ENCODE data around the gene KLHL2.
A peak's percentile ranks its signal among the peaks of the same experiment; 100 is the strongest.
"Not testable (repeated sequence)": the region's sequence is repeated elsewhere in the genome, so short reads cannot be mapped to it uniquely, and the experiment has no call there.

The KLHL2 gene

DNA sequence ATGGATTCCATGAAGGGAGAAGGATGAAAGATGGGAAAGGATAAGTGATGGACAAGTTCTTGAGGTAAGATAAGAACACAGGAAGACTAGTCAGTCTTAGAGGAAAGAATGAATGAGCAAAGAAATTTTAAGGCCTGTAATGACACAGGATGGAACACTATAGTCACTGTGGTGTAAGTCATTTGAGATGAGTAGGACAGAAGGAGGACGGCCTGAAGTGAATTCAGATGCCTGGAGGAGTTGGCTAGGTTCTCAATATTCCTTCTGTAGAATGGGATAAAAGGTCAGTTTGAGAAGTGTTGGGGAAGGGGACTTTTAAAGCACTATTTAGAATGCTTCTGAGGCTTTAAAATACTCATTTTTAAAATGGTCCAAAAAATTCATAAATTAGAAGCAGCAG is 124.0 kb downstream of the KLHL2 start:
- Histone ChIP-seq H4K8ac (ENCODE audit: low read depth, low read length) (no peak overlapping the region), H3K4ac (ENCODE audit: low read depth, low read length) (no peak overlapping the region), H3K79me2 (ENCODE audit: control insufficient read depth, insufficient read depth, low read length) (peaks cover 75% of the 10 kb centered on the region), H2BK15ac (replicated peaks; ENCODE audit: low read depth) (no peak overlapping the region), H2BK5ac (ENCODE audit: low read length) (no peak overlapping the region), H3K79me1 (ENCODE audit: low read length) (peaks cover 4% of the 10 kb centered on the region), H3K9ac (ENCODE audit: low read length) (peak overlapping the region; percentile 64), H3K23ac (ENCODE audit: low read length) (no peak overlapping the region), H3K4me1 (ENCODE audit: control insufficient read depth, low read depth, low read length) (peaks cover 1% of the 10 kb centered on the region), H2BK120ac (ENCODE audit: low read depth, low read length) (no peak overlapping the region), H3K18ac (ENCODE audit: low read length) (no peak overlapping the region), H3K4me3 (ENCODE audit: low read length) (peak overlapping the region; percentile 34), H3K36me3 (ENCODE audit: control insufficient read depth, insufficient read depth, low read length) (no peaks in the 10 kb centered on the region), H3K4me2 (ENCODE audit: low read length) (peak overlapping the region; percentile 64), H3K27ac (ENCODE audit: low read depth, low read length) (no peak overlapping the region), H3K56ac (ENCODE audit: low read length) (no peak overlapping the region), H4K5ac (ENCODE audit: low read length) (no peak overlapping the region), H3K27me3 (ENCODE audit: insufficient read depth, low read length, poor library complexity) (no peaks in the 10 kb centered on the region), H2AK5ac (ENCODE audit: low read length) (no peak overlapping the region)
- no peak for DNase-seq
- WGBS (ENCODE audit: extremely low coverage, insufficient coverage, low lambda C conversion rate) = no CpG with 5 or more reads among the region's 1 CpG

DNA sequence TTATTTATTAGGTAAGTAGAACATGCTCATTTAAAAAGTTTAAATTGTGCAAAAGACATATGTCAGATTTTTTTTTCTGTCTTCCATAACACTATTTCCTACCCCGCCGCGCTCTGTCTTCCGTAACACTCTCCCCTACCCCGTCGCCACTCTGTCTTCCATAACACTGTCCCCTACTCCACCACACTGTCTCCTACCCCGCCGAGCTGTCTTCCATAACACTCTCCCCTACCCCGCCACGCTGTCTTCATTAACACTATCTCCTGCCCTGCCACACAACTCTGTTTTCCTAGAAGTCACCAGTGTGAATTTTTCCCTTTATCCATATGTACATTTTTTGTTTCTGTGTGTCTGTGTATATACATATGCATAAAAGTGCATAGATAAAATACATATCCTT is 124.5 kb downstream of the KLHL2 start:
- H3K23ac ChIP-seq (ENCODE audit: low read length) = no peak overlapping the region
- H4K8ac ChIP-seq (ENCODE audit: low read depth, low read length) = no peak overlapping the region
- no peaks in the 10 kb centered on the region for H3K27me3 ChIP-seq (ENCODE audit: insufficient read depth, low read length, poor library complexity)
- H3K36me3 ChIP-seq (ENCODE audit: control insufficient read depth, insufficient read depth, low read length) = no peaks in the 10 kb centered on the region
- peak overlapping the region; percentile 48 for H3K4me2 ChIP-seq (ENCODE audit: low read length)
- no peak overlapping the region for H2BK15ac ChIP-seq (replicated peaks; ENCODE audit: low read depth)
- H3K79me2 ChIP-seq (ENCODE audit: control insufficient read depth, insufficient read depth, low read length) = peaks cover 79% of the 10 kb centered on the region
- H3K79me1 ChIP-seq (ENCODE audit: low read length) = peaks cover 6% of the 10 kb centered on the region
- H2AK5ac ChIP-seq (ENCODE audit: low read length) = no peak overlapping the region
- no peak overlapping the region for H3K4ac ChIP-seq (ENCODE audit: low read depth, low read length)
- no peak for DNase-seq
- no peak overlapping the region for H3K56ac ChIP-seq (ENCODE audit: low read length)
- H3K18ac ChIP-seq (ENCODE audit: low read length) = no peak overlapping the region
- peak overlapping the region; percentile 49 for H3K9ac ChIP-seq (ENCODE audit: low read length)
- H3K27ac ChIP-seq (ENCODE audit: low read depth, low read length) = no peak overlapping the region
- peaks cover 1% of the 10 kb centered on the region for H3K4me1 ChIP-seq (ENCODE audit: control insufficient read depth, low read depth, low read length)
- H2BK5ac ChIP-seq (ENCODE audit: low read length) = no peak overlapping the region
- WGBS (ENCODE audit: extremely low coverage, insufficient coverage, low lambda C conversion rate) = no CpG with 5 or more reads among the region's 10 CpGs
- peak overlapping the region; percentile 3 for H3K4me3 ChIP-seq (ENCODE audit: low read length)
- H4K5ac ChIP-seq (ENCODE audit: low read length) = no peak overlapping the region
- no peak overlapping the region for H2BK120ac ChIP-seq (ENCODE audit: low read depth, low read length)

DNA sequence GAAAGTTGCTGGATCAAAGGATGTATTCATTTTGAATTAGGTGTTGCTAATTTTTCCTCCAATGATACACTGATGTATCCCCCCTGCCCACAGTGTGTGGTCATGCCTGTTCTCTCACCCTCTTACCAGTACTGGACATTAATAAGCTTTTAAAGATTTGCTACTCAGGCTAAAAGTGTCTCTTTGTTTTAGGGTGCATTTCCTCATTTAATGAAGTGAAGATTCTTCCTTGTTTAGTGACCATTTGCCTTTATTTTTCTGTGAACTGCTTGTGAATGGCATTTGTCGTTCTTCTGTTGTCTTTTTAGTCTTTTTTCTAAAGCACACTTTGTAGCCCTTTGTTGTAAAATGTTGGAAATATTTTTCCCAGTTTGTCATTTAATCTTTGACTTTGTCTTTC is 125.1 kb downstream of the KLHL2 start:
- Histone ChIP-seq H3K18ac (ENCODE audit: low read length) (no peak overlapping the region), H2BK120ac (ENCODE audit: low read depth, low read length) (no peak overlapping the region), H3K36me3 (ENCODE audit: control insufficient read depth, insufficient read depth, low read length) (no peaks in the 10 kb centered on the region), H3K4ac (ENCODE audit: low read depth, low read length) (no peak overlapping the region), H3K79me1 (ENCODE audit: low read length) (peaks cover 6% of the 10 kb centered on the region), H4K8ac (ENCODE audit: low read depth, low read length) (no peak overlapping the region), H2AK5ac (ENCODE audit: low read length) (no peak overlapping the region), H2BK5ac (ENCODE audit: low read length) (no peak overlapping the region), H2BK15ac (replicated peaks; ENCODE audit: low read depth) (no peak overlapping the region), H3K4me2 (ENCODE audit: low read length) (peak overlapping the region; percentile 42), H3K27me3 (ENCODE audit: insufficient read depth, low read length, poor library complexity) (no peaks in the 10 kb centered on the region), H3K9ac (ENCODE audit: low read length) (peak overlapping the region; percentile 49), H3K4me1 (ENCODE audit: control insufficient read depth, low read depth, low read length) (peaks cover 1% of the 10 kb centered on the region), H3K56ac (ENCODE audit: low read length) (no peak overlapping the region), H4K5ac (ENCODE audit: low read length) (no peak overlapping the region), H3K79me2 (ENCODE audit: control insufficient read depth, insufficient read depth, low read length) (peaks cover 84% of the 10 kb centered on the region), H3K27ac (ENCODE audit: low read depth, low read length) (no peak overlapping the region), H3K4me3 (ENCODE audit: low read length) (no peak overlapping the region), H3K23ac (ENCODE audit: low read length) (no peak overlapping the region)
- DNase-seq = no peak
- WGBS (ENCODE audit: extremely low coverage, insufficient coverage, low lambda C conversion rate) = no CpG with 5 or more reads among the region's 1 CpG

DNA sequence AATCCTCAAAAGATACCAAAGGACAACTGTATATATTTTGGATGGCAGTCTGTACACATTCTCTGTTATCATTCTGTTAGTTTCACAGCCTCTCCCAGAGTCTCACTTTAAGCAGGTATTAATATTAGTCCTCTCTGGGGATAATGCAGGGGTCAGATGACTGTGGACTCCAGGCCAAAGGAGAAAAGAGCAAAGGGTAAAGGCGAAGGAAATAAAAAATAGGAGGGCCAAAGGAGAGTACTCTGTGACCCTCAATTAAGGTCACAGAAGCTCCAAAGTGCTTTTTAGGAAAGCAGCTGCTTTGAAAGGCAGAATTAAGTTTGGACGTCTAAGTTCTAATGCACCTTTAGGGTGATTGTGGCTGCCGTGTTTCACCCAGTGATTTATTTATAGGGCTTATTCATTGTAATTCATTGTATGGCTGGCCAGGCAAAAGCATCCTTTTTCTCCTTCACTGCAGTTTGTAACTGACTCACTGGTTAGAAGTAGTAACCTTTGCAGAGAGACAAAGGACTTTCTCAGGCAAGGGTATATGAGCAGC is 127.9 kb downstream of the KLHL2 start:
- Histone ChIP-seq H3K79me2 (ENCODE audit: control insufficient read depth, insufficient read depth, low read length) (peaks cover 57% of the 10 kb centered on the region), H2BK5ac (ENCODE audit: low read length) (no peak overlapping the region), H3K18ac (ENCODE audit: low read length) (no peak overlapping the region), H4K5ac (ENCODE audit: low read length) (no peak overlapping the region), H3K4ac (ENCODE audit: low read depth, low read length) (no peak overlapping the region), H3K9ac (ENCODE audit: low read length) (no peak overlapping the region), H4K8ac (ENCODE audit: low read depth, low read length) (no peak overlapping the region), H3K79me1 (ENCODE audit: low read length) (peaks cover 4% of the 10 kb centered on the region), H2AK5ac (ENCODE audit: low read length) (no peak overlapping the region), H3K23ac (ENCODE audit: low read length) (no peak overlapping the region), H3K36me3 (ENCODE audit: control insufficient read depth, insufficient read depth, low read length) (peaks cover 1% of the 10 kb centered on the region), H3K27ac (ENCODE audit: low read depth, low read length) (no peak overlapping the region), H2BK120ac (ENCODE audit: low read depth, low read length) (no peak overlapping the region), H2BK15ac (replicated peaks; ENCODE audit: low read depth) (no peak overlapping the region), H3K4me2 (ENCODE audit: low read length) (no peak overlapping the region), H3K4me1 (ENCODE audit: control insufficient read depth, low read depth, low read length) (peaks cover 1% of the 10 kb centered on the region), H3K56ac (ENCODE audit: low read length) (no peak overlapping the region), H3K27me3 (ENCODE audit: insufficient read depth, low read length, poor library complexity) (no peaks in the 10 kb centered on the region), H3K4me3 (ENCODE audit: low read length) (no peak overlapping the region)
- DNase-seq = no peak
- no CpG with 5 or more reads among the region's 3 CpGs for WGBS (ENCODE audit: extremely low coverage, insufficient coverage, low lambda C conversion rate)

DNA sequence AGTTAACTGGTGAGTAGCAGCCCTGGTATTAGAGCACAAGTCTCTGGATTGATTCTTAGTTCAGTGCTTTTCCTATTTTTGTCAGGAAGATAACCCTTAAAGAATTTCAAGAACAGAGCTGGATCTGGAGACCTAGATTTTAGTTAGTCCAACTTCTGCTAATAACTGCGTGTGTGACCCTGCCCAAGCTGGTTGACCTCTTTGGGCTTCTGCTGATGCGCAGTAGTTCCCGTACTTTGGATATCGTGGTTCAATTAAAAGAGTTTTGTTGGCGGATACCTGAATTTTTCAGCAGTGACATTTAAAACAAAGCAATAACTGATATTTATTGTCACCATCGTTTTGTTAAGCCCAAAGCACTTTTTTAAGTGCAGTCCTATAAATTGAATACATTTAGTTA is 129.4 kb downstream of the KLHL2 start:
- H3K4ac ChIP-seq (ENCODE audit: low read depth, low read length) = no peak overlapping the region
- H3K27me3 ChIP-seq (ENCODE audit: insufficient read depth, low read length, poor library complexity) = no peaks in the 10 kb centered on the region
- no peak overlapping the region for H3K4me3 ChIP-seq (ENCODE audit: low read length)
- no peak overlapping the region for H2BK15ac ChIP-seq (replicated peaks; ENCODE audit: low read depth)
- peaks cover 1% of the 10 kb centered on the region for H3K4me1 ChIP-seq (ENCODE audit: control insufficient read depth, low read depth, low read length)
- H4K8ac ChIP-seq (ENCODE audit: low read depth, low read length) = no peak overlapping the region
- H3K4me2 ChIP-seq (ENCODE audit: low read length) = no peak overlapping the region
- H3K27ac ChIP-seq (ENCODE audit: low read depth, low read length) = no peak overlapping the region
- no peak overlapping the region for H3K9ac ChIP-seq (ENCODE audit: low read length)
- H3K79me1 ChIP-seq (ENCODE audit: low read length) = peaks cover 4% of the 10 kb centered on the region
- H3K79me2 ChIP-seq (ENCODE audit: control insufficient read depth, insufficient read depth, low read length) = peaks cover 42% of the 10 kb centered on the region
- H2BK5ac ChIP-seq (ENCODE audit: low read length) = no peak overlapping the region
- no peak for DNase-seq
- H3K18ac ChIP-seq (ENCODE audit: low read length) = no peak overlapping the region
- no peak overlapping the region for H3K56ac ChIP-seq (ENCODE audit: low read length)
- H3K36me3 ChIP-seq (ENCODE audit: control insufficient read depth, insufficient read depth, low read length) = peaks cover 3% of the 10 kb centered on the region
- WGBS (ENCODE audit: extremely low coverage, insufficient coverage, low lambda C conversion rate) = no CpG with 5 or more reads among the region's 6 CpGs
- H2AK5ac ChIP-seq (ENCODE audit: low read length) = no peak overlapping the region
- H3K23ac ChIP-seq (ENCODE audit: low read length) = no peak overlapping the region
- H4K5ac ChIP-seq (ENCODE audit: low read length) = no peak overlapping the region
- no peak overlapping the region for H2BK120ac ChIP-seq (ENCODE audit: low read depth, low read length)

DNA sequence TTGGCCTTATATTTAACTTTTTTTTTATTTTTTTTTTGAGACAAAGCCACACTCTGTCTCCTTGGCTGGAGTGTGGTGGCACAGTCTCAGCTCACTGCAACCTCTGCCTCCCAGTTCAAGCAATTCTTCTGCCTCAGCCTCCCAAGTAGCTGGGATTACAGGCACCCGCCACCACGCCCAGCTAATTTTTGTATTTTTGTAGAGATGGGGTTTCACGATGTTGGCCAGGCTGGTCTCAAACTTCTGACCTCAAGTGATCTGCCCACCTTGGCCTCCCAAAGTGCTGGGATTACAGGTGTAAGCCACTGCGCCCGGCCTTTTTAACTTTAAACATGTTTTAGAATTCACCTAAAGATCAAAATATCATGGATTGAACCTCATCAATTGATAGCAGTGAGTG is 135.0 kb downstream of the KLHL2 start:
- H3K4me2 ChIP-seq (ENCODE audit: low read length); DNase-seq; H3K79me2 ChIP-seq (ENCODE audit: control insufficient read depth, insufficient read depth, low read length); H2BK15ac ChIP-seq (replicated peaks; ENCODE audit: low read depth); H3K9ac ChIP-seq (ENCODE audit: low read length); H3K4me1 ChIP-seq (ENCODE audit: control insufficient read depth, low read depth, low read length); H3K4ac ChIP-seq (ENCODE audit: low read depth, low read length); H2BK5ac ChIP-seq (ENCODE audit: low read length); H4K8ac ChIP-seq (ENCODE audit: low read depth, low read length); H3K36me3 ChIP-seq (ENCODE audit: control insufficient read depth, insufficient read depth, low read length); H3K56ac ChIP-seq (ENCODE audit: low read length); H2BK120ac ChIP-seq (ENCODE audit: low read depth, low read length); H3K79me1 ChIP-seq (ENCODE audit: low read length); H3K23ac ChIP-seq (ENCODE audit: low read length); H3K18ac ChIP-seq (ENCODE audit: low read length); H2AK5ac ChIP-seq (ENCODE audit: low read length); H3K27ac ChIP-seq (ENCODE audit: low read depth, low read length); H3K27me3 ChIP-seq (ENCODE audit: insufficient read depth, low read length, poor library complexity); H3K4me3 ChIP-seq (ENCODE audit: low read length); H4K5ac ChIP-seq (ENCODE audit: low read length): not testable (repeated sequence)
- WGBS (ENCODE audit: extremely low coverage, insufficient coverage, low lambda C conversion rate) = no CpG with 5 or more reads among the region's 5 CpGs

Data from mesendoderm (in vitro differentiated cells).